ENCODE data around the gene PPP1R12B. TPM values are rescaled to one million over a fixed set of nuclear protein-coding genes. Genes with fewer than 3 reads are reported as not detected.
"Not testable (repeated sequence)": the region's sequence is repeated elsewhere in the genome, so short reads cannot be mapped to it uniquely, and the experiment has no call there.

The PPP1R12B gene
- total RNA-seq, 2 donors from 2014 or later, result 21.6 to 26.0 TPM

DNA sequence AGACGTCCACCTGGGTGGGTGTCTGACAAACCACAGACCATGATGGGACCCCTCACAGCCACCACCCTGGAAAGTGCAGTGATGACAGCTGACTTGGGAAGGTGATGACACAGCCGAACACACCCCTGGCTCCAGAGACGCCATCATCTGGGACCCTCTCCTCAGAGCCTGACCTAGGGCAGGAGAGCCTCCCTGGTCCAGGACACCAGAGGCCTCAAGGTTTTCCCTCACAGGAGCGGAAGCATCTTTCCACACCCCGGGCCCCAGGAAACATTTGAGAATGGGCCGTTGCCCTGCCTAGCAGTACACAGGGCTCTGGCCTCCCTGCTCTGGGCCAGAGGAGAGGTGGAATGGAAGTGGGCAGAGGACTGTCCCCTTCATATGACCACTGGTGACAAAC lies 282.0 kb downstream of the PPP1R12B start:
- Mint-ChIP-seq H3K27ac (no peak overlapping the region), H3K9me3 (no peaks in the 10 kb centered on the region), H3K4me3 (no peak overlapping the region), H3K27me3 (peaks cover 12% of the 10 kb centered on the region), H3K36me3 (ENCODE audit: low read depth) (no peaks in the 10 kb centered on the region), H3K4me1 (peaks cover 14% of the 10 kb centered on the region)
- ATAC-seq (replicated peaks), result no peak

GRCh38 chr1:202631076-202631923 lies 282.8 kb downstream of the PPP1R12B start:
- Mint-ChIP-seq H3K4me1 (peaks cover 14% of the 10 kb centered on the region), H3K9me3 (no peaks in the 10 kb centered on the region), H3K27ac (no peak overlapping the region), H3K4me3 (no peak overlapping the region), H3K27me3 (peaks cover 12% of the 10 kb centered on the region), H3K36me3 (ENCODE audit: low read depth) (no peaks in the 10 kb centered on the region)
- no peak for ATAC-seq (replicated peaks)

DNA sequence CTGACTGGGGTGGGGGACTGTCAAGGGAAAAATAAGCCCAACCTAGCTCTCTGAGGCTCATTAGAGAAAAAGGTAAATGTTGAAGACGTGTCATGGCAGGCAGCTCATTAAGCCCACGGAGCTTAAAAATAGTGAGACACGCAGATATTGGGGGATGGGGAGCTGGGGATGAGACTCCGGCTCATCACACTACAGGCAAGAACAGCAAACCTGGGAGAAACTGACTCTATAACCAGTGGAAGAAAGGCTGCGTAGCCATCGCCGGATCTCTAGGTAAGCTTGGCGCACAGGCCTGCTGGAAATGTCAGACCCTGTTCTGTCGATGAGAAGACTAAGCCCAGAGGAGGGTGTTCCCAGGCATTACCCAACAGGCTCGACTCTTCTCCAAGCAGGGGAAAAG lies 283.7 kb downstream of the PPP1R12B start:
- Mint-ChIP-seq H3K9me3 (no peaks in the 10 kb centered on the region), H3K36me3 (ENCODE audit: low read depth) (no peaks in the 10 kb centered on the region), H3K27ac (no peak overlapping the region), H3K27me3 (peaks cover 15% of the 10 kb centered on the region), H3K4me1 (peaks cover 14% of the 10 kb centered on the region), H3K4me3 (no peak overlapping the region)
- no peak for ATAC-seq (replicated peaks)

DNA sequence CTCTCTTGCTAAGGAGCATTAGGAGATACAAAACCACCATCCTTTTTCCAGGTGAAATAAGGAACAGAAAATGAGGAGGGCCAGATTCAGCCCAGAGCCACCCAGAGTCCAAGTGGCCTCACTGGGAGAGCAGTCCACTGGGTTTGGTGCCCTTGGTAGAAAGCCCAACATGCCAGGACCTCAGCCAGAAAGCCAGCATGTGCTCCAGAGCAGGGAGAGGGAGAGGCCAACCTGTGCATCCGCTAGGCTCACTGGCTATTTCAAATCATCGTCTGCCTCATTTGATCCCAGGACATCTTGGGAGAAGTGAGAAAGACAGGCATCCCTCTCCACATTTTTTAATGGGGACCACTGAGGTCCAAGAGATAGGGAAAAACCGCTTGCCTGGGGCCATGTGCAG lies 287.7 kb downstream of the PPP1R12B start:
- not testable (repeated sequence) for H3K9me3 Mint-ChIP-seq; H3K36me3 Mint-ChIP-seq (ENCODE audit: low read depth); H3K4me3 Mint-ChIP-seq; H3K4me1 Mint-ChIP-seq; ATAC-seq (replicated peaks); H3K27ac Mint-ChIP-seq
- peaks cover 38% of the 10 kb centered on the region for H3K27me3 Mint-ChIP-seq

- not testable (repeated sequence) for ATAC-seq (replicated peaks); H3K27ac Mint-ChIP-seq; H3K4me1 Mint-ChIP-seq; H3K36me3 Mint-ChIP-seq (ENCODE audit: low read depth); H3K4me3 Mint-ChIP-seq; H3K9me3 Mint-ChIP-seq
- peaks cover 40% of the 10 kb centered on the region for H3K27me3 Mint-ChIP-seq
Measured at GRCh38 chr1:202637321-202638018, 289.0 kb downstream of the PPP1R12B start.

- H3K9me3 Mint-ChIP-seq, result no peaks in the 10 kb centered on the region
- ATAC-seq (replicated peaks), result no peak
- no peaks in the 10 kb centered on the region for H3K4me1 Mint-ChIP-seq
- no peak overlapping the region for H3K27ac Mint-ChIP-seq
- no peaks in the 10 kb centered on the region for H3K36me3 Mint-ChIP-seq (ENCODE audit: low read depth)
- peaks cover 40% of the 10 kb centered on the region for H3K27me3 Mint-ChIP-seq
- H3K4me3 Mint-ChIP-seq, result no peak overlapping the region
Measured at GRCh38 chr1:202638019-202638700, 289.7 kb downstream of the PPP1R12B start.

DNA sequence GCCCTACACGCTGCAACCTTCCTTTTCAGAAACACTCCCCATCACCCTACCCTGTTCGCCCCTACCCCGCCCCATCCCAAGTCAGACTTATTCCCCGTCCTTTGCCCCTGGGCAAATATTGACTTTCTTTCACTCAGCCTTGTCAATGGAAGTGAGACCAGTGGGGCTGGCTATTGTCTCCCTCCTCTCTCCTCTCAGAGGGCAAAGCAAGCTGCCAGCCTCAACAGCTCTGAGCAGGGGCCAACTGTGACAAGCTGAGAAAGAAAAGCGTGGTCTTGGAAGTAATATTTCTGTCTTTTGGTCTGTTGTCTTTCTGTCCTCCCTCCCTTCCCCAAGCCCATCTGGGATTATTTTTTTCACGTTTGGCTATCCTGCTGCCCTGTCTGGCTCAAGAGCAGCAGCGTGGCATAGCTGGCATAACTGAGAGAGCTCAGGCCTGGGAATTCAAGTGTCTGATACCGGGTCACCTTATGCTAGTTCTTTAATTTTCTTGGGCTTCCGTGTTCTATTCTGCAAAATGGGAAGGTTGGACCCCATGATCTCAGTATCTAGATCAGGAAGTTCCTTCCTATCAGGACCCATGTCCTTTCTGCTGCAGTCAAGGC lies 290.3 kb downstream of the PPP1R12B start:
- peaks cover 43% of the 10 kb centered on the region for H3K27me3 Mint-ChIP-seq
- H3K9me3 Mint-ChIP-seq; H3K27ac Mint-ChIP-seq; H3K4me1 Mint-ChIP-seq; ATAC-seq (replicated peaks); H3K4me3 Mint-ChIP-seq; H3K36me3 Mint-ChIP-seq (ENCODE audit: low read depth): not testable (repeated sequence)

DNA sequence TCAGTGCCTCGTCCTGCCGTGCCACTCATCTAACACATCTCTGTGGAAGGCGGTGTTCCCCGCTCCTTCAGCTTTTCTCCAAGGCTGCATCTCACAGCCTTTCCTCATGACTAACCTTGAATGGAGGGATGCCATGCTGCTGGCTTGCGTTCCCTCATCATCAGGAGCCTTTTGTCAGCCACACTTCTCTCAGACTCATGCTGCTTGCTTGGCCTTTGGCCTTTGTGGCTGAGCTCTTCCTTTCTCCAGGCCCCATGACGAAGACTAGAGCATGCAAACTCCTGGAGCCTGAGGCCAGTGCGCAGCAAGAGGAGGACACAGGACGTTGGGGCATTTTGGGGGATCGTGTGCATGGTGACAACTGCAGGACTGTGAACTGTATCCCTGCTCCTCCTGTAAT lies 291.0 kb downstream of the PPP1R12B start:
- H3K4me3 Mint-ChIP-seq, result no peak overlapping the region
- peaks cover 42% of the 10 kb centered on the region for H3K27me3 Mint-ChIP-seq
- ATAC-seq (replicated peaks), result no peak
- H3K36me3 Mint-ChIP-seq (ENCODE audit: low read depth), result no peaks in the 10 kb centered on the region
- no peak overlapping the region for H3K27ac Mint-ChIP-seq
- H3K4me1 Mint-ChIP-seq, result no peaks in the 10 kb centered on the region
- no peaks in the 10 kb centered on the region for H3K9me3 Mint-ChIP-seq

DNA sequence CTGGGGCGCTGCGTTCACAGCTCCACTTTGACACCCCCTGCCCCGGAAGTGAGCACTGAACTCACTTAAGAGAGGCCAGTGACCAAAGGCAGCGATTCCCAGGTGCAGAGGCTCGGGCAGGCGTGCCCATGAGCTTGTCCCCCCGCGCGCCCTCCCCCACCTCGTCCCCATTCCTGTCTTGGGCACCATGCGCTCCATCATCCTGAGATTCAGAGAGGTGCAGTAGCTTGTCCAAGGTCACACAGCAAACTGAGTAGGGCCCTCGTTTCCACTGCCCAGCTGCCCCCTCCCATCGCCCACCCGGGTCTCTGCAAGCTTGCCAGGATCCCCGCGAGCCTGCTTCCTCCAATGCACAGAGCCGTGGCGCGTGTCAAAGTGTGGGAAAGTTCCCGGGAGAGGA lies 293.7 kb downstream of the PPP1R12B start:
- Mint-ChIP-seq H3K27me3 (peaks cover 45% of the 10 kb centered on the region), H3K36me3 (ENCODE audit: low read depth) (no peaks in the 10 kb centered on the region), H3K4me1 (no peaks in the 10 kb centered on the region), H3K9me3 (no peaks in the 10 kb centered on the region), H3K27ac (no peak overlapping the region), H3K4me3 (peak overlapping the region; percentile 57)
- no peak for ATAC-seq (replicated peaks)

Other genes with a start within 250 kb of the PPP1R12B start
- gene GPR37L1, start 225.8 kb upstream of the PPP1R12B start, total RNA-seq, result not detected
- 10 to 100 TPM; 43.6 to 51.4 TPM for gene ARL8A, start 204.0 kb upstream of the PPP1R12B start, total RNA-seq
- gene PTPN7, start 188.1 kb upstream of the PPP1R12B start, total RNA-seq, result 100 to 1,000 TPM; 238 to 281 TPM
- gene LGR6, start 154.9 kb upstream of the PPP1R12B start, total RNA-seq, result under 1 TPM in 1 of 2 donors, not detected in 1; 0.21 TPM
- 10 to 100 TPM; 59.7 to 83.7 TPM for gene UBE2T, start 6.8 kb upstream of the PPP1R12B start, total RNA-seq